ENCODE measurements around the gene CAMTA1. TPM values are rescaled to one million over a fixed set of nuclear protein-coding genes. Genes with fewer than 3 reads are reported as not detected.

Gene CAMTA1
- total RNA-seq, 4 donors from 2014 or later, result 86.3 to 170 (median 132) TPM

GRCh38 chr1:6944434-6944833 lies 159.2 kb downstream of the CAMTA1 start:
- TF ChIP-seq CTCF (IDR thresholded peaks at IDR 0.05), result no peak
- TF ChIP-seq EP300 (IDR thresholded peaks at IDR 0.05), result no peak
- TF ChIP-seq POLR2A (IDR thresholded peaks at IDR 0.05), result no peak
- TF ChIP-seq POLR2AphosphoS5 (IDR thresholded peaks at IDR 0.05), result no peak
- H3K27ac ChIP-seq, result no peak overlapping the region
- H3K9me3 ChIP-seq, result no peaks in the 10 kb centered on the region
- WGBS, 2 donors (ENCODE audit: low coverage in 1 of 2), result 78 to 84% methylated on average over 8 to 9 of the region's 9 CpGs
- no peaks in the 10 kb centered on the region for H3K4me1 ChIP-seq
- H3K4me3 ChIP-seq, result no peak overlapping the region
- no peak for ATAC-seq
- H3K27me3 ChIP-seq, result peaks cover 16% of the 10 kb centered on the region
- no peaks in the 10 kb centered on the region for H3K36me3 ChIP-seq

DNA sequence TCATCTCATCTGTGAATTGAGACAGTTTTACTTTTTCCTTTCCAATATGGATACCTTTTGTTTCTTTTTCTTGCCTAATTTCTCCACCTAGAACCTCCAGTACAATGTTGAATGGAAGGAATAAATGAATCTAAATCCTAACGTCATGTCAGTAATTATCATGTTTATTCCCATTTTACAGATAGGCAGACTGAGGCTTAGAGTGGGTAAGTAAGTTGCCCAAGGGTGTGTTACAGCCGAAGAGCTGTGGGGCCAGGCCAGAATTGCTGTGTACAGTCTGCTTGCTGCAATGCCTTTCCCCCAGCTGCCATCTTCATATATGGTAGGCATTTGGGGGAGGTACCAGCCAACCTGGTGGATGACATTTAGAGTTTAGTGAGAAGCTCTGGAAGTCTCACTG lies 162.7 kb downstream of the CAMTA1 start:
- no peaks in the 10 kb centered on the region for H3K4me1 ChIP-seq
- H3K27me3 ChIP-seq, result no peaks in the 10 kb centered on the region
- no peak overlapping the region for H3K4me3 ChIP-seq
- 72% methylated on average over 2 of the region's 2 CpGs; no CpG with 5 or more reads in 1 of the 2 donors for WGBS, 2 donors (ENCODE audit: low coverage in 1 of 2)
- ATAC-seq, result no peak
- H3K9me3 ChIP-seq, result no peaks in the 10 kb centered on the region
- H3K36me3 ChIP-seq, result no peaks in the 10 kb centered on the region
- no peak overlapping the region for H3K27ac ChIP-seq
- TF ChIP-seq POLR2A (IDR thresholded peaks at IDR 0.05), result no peak
- TF ChIP-seq POLR2AphosphoS5 (IDR thresholded peaks at IDR 0.05), result no peak
- no peak for TF ChIP-seq EP300 (IDR thresholded peaks at IDR 0.05)
- TF ChIP-seq CTCF (IDR thresholded peaks at IDR 0.05), result no peak

DNA sequence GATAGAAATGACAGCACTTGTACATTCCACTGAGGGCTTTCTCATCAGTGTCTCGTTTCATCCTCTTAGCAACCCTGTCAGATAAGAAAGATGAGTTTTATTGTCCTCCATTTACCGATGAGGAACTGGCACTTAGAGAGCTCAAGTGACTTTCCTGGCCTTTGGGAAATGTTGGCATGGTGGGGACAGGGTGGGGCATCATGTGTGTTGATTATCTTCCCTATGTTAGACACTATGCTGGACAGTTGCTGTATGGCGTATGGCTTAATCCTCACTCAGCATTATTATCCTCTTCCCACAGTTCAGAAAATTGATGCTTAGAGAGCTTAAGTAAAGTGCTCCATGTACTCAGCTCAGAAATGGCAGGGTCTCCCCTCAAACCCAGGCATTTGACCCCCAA lies 163.2 kb downstream of the CAMTA1 start:
- Histone ChIP-seq H3K27ac (no peak overlapping the region), H3K36me3 (no peaks in the 10 kb centered on the region), H3K4me1 (no peaks in the 10 kb centered on the region), H3K27me3 (no peaks in the 10 kb centered on the region), H3K4me3 (no peak overlapping the region), H3K9me3 (no peaks in the 10 kb centered on the region)
- WGBS, 2 donors (ENCODE audit: low coverage in 1 of 2), result 50 to 60% methylated on average over 2 to 3 of the region's 3 CpGs
- ATAC-seq, result no peak
- no peak for TF ChIP-seq EP300 (IDR thresholded peaks at IDR 0.05)
- TF ChIP-seq CTCF (IDR thresholded peaks at IDR 0.05), result no peak
- no peak for TF ChIP-seq POLR2AphosphoS5 (IDR thresholded peaks at IDR 0.05)
- no peak for TF ChIP-seq POLR2A (IDR thresholded peaks at IDR 0.05)

GRCh38 chr1:6948861-6949260 lies 163.6 kb downstream of the CAMTA1 start:
- H3K27me3 ChIP-seq, result no peaks in the 10 kb centered on the region
- no peaks in the 10 kb centered on the region for H3K4me1 ChIP-seq
- H3K27ac ChIP-seq, result no peak overlapping the region
- no peak overlapping the region for H3K4me3 ChIP-seq
- ATAC-seq, result no peak
- 52 to 72% methylated on average over 3 to 4 of the region's 4 CpGs for WGBS, 2 donors (ENCODE audit: low coverage in 1 of 2)
- TF ChIP-seq CTCF (IDR thresholded peaks at IDR 0.05) (no peak), POLR2A (IDR thresholded peaks at IDR 0.05) (no peak), EP300 (IDR thresholded peaks at IDR 0.05) (no peak), POLR2AphosphoS5 (IDR thresholded peaks at IDR 0.05) (no peak)
- no peaks in the 10 kb centered on the region for H3K36me3 ChIP-seq
- H3K9me3 ChIP-seq, result no peaks in the 10 kb centered on the region

GRCh38 chr1:6950001-6950765 lies 164.9 kb downstream of the CAMTA1 start:
- Histone ChIP-seq H3K9me3 (no peaks in the 10 kb centered on the region), H3K27ac (no peak overlapping the region), H3K4me3 (no peak overlapping the region), H3K27me3 (no peaks in the 10 kb centered on the region), H3K4me1 (no peaks in the 10 kb centered on the region), H3K36me3 (no peaks in the 10 kb centered on the region)
- no peak for ATAC-seq
- TF ChIP-seq CTCF (IDR thresholded peaks at IDR 0.05) (no peak), POLR2AphosphoS5 (IDR thresholded peaks at IDR 0.05) (no peak), POLR2A (IDR thresholded peaks at IDR 0.05) (no peak), EP300 (IDR thresholded peaks at IDR 0.05) (no peak)
- 83 to 100% methylated on average over 1 to 2 of the region's 9 CpGs for WGBS, 2 donors (ENCODE audit: low coverage in 1 of 2)
